GM12878 (cell line): Measurements from ENCODE around the gene TCHP. TPM values are rescaled to one million over a fixed set of nuclear protein-coding genes. Genes with fewer than 3 reads are reported as not detected.

Source experiments
- ATAC-seq: fragments of 200-7000 bp; cut with Tn5 transposase; 3 replicates; pipeline ENCODE4 v1.9.1; 2020; ENCODE audit warnings: mild to moderate bottlenecking, moderate library complexity
- BruUV-seq: library from RNA; stranded (reverse); fragments of 400-500 nt; replicated peaks from 2 replicates; lab custom pipeline; 2021; lab: Mats Ljungman, UMichigan
- CTCF ChIA-PET: fragments of 300-600 bp; sonication (Branson Sonifier 250); formaldehyde crosslinking; extraction: SDS; loops from one replicate; lab custom pipeline; 2021; ENCODE audit warnings: inconsistent platforms; lab: Yijun Ruan, JAX
- POLR2A ChIA-PET: fragments of 350-600 bp; formaldehyde crosslinking; extraction: SDS; loops from one replicate; lab custom pipeline; 2021; ENCODE audit warnings: inconsistent platforms; lab: Charles Lee
- RAD21 ChIA-PET: fragments of 300-600 bp; sonication (Branson Sonifier 250); formaldehyde crosslinking; loops from one replicate; lab custom pipeline; 2023; ENCODE audit warnings: antibody characterized with exemption; ENCODE audit not compliant: unreplicated experiment; lab: Charles Lee
- SMC1A ChIA-PET: fragments of 300-600 bp; sonication (Branson Sonifier 250); formaldehyde crosslinking; loops from one replicate; lab custom pipeline; 2023; ENCODE audit not compliant: unreplicated experiment, uncharacterized antibody; lab: Charles Lee
- DNase-seq: peaks from one replicate; pipeline ENCODE4 v3.0.0-alpha.2; 2011; ENCODE audit warnings: low read depth, low spot score
- FAIRE-seq: peaks from 3 replicates; lab custom pipeline; 2011; peaks lifted over from hg19 to GRCh38; lab: Jason Lieb, UNC
- H2AFZ ChIP-seq: 2 replicates; pipeline ENCODE4 v1.6.0; 2011; ENCODE audit warnings: low read depth, low read length, control low read depth; ENCODE audit not compliant: control insufficient read depth
- H3K27ac ChIP-seq: 2 replicates; pipeline ENCODE4 v1.5.1; 2011; ENCODE audit warnings: control low read depth; ENCODE audit not compliant: control insufficient read depth, insufficient read depth
- H3K27me3 ChIP-seq, 2 experiments: replicated peaks in 1 of 2; 2 replicates each; pipeline versions ENCODE4 v1.6.0 to v1.6.1; 2011; ENCODE audit warnings: low read length in 1 of 2; ENCODE audit not compliant: control insufficient read depth in 2 of 2, insufficient read depth in 2 of 2
- H3K36me3 ChIP-seq, 2 experiments: 2 replicates each; pipeline ENCODE4 v1.5.1; 2011; ENCODE audit warnings: low read length in 1 of 2; ENCODE audit not compliant: control insufficient read depth in 2 of 2, insufficient read depth in 2 of 2
- H3K4me1 ChIP-seq: 2 replicates; pipeline ENCODE4 v1.6.1; 2011; ENCODE audit warnings: mild to moderate bottlenecking, low read length, moderate library complexity, mixed read lengths; ENCODE audit not compliant: control insufficient read depth, insufficient read depth
- H3K4me2 ChIP-seq: 2 replicates; pipeline ENCODE4 v1.6.0; 2011; ENCODE audit warnings: control low read depth; ENCODE audit not compliant: control insufficient read depth, insufficient read depth
- H3K4me3 ChIP-seq: fragments of 200-600 bp; sonication (generic); 2 replicates; pipeline ENCODE4 v1.5.1; 2016
- H3K79me2 ChIP-seq: 2 replicates; pipeline ENCODE4 v1.6.0; 2011; ENCODE audit warnings: low read length; ENCODE audit not compliant: control insufficient read depth, insufficient read depth
- H3K9ac ChIP-seq: 2 replicates; pipeline ENCODE4 v1.8.0; 2011; ENCODE audit warnings: low read length, control low read depth, mixed read lengths; ENCODE audit not compliant: control insufficient read depth, insufficient read depth
- H3K9me3 ChIP-seq: replicated peaks from 3 replicates; pipeline ENCODE4 v1.5.1; 2011; ENCODE audit warnings: mild to moderate bottlenecking, low read length; ENCODE audit not compliant: control insufficient read depth, insufficient read depth
- H4K20me1 ChIP-seq: 2 replicates; pipeline ENCODE4 v1.6.0; 2011; ENCODE audit not compliant: control insufficient read depth, insufficient read depth
- EGR1 ChIP-seq, 2 experiments: IDR thresholded peaks; 1 replicate in 1 of 2; 2 replicates in 1 of 2; pipeline ENCODE4 v1.6.1; 2011 to 2012; ENCODE audit warnings: low read depth in 2 of 2, low read length in 2 of 2, borderline replicate concordance in 1 of 2, mild to moderate bottlenecking in 1 of 2, moderate library complexity in 1 of 2
- MYB ChIP-seq: fragments of 150-350 bp; IDR thresholded peaks from 2 replicates; pipeline ENCODE4 v1.6.1; 2014; ENCODE audit warnings: mild to moderate bottlenecking, low read depth, low read length, borderline replicate concordance
- NR2C1 ChIP-seq: fragments of 450-650 bp; IDR thresholded peaks from 2 replicates; pipeline ENCODE4 v1.6.1; 2017; ENCODE audit warnings: antibody characterized with exemption, mild to moderate bottlenecking, moderate library complexity
- RUNX3 ChIP-seq: IDR thresholded peaks from 2 replicates; pipeline ENCODE4 v1.6.1; 2012; ENCODE audit warnings: low read length, inconsistent platforms
- SPI1 ChIP-seq: IDR thresholded peaks from 2 replicates; pipeline ENCODE4 v1.6.1; 2011; ENCODE audit warnings: low read depth, mild to moderate bottlenecking, low read length, moderate library complexity, borderline replicate concordance; ENCODE audit not compliant: insufficient read depth
- WGBS: methylation state at CpG from one replicate; pipeline ENCODE4 v1.1.6; 2016; ENCODE audit warnings: low lambda C conversion rate; ENCODE audit not compliant: insufficient replicate concordance, insufficient coverage; ENCODE audit errors: missing lambda C conversion rate; 5-methylcytosine and 5-hydroxymethylcytosine counted together
- in situ Hi-C: fragments of 300-500 bp; cut with MboI; formaldehyde crosslinking; loops from 9 replicates; pipeline ENCODE4 v1.14.3; 2018; ENCODE audit warnings: mixed read lengths
- intact Hi-C: fragments of 100-400 bp; cut with micrococcal nuclease; formaldehyde crosslinking; loops from one replicate; pipeline ENCODE4 v1.14.2; 2022; ENCODE audit not compliant: unreplicated experiment
- polyA plus RNA-seq, 11 experiments: library from polyadenylated mRNA; depleted of rRNA in 4 of 11; unstranded in 6 of 11; stranded (reverse) in 5 of 11; fragments of >200 nt; fragmentation: Nextera tagmentation in 4 of 11; fragmentation: Illumina TruSeq in 1 of 11; extraction: Ambion mirVana in 4 of 11; extraction: Trizol in 1 of 11; gene quantifications; 1 replicate in 1 of 11; 2 replicates in 10 of 11; pipeline versions ENCODE4 v1.2.1 to v1.2.3, GENCODE V29; 2011 to 2016; ENCODE audit warnings: inconsistent platforms in 2 of 11, missing spikeins in 2 of 11, low read depth in 1 of 11
- total RNA-seq, 4 experiments: library from RNA; depleted of rRNA in 3 of 4; stranded (reverse); fragments of >200 nt in 3 of 4; fragmentation: Illumina TruSeq in 1 of 4; extraction: Trizol in 1 of 4; gene quantifications; 2 replicates each; pipeline versions ENCODE4 v1.2.1 to v1.2.3, GENCODE V29; 2013 to 2021
- TF ChIP-seq, protein P1 (sequence below): fragments of 450-650 bp; IDR thresholded peaks from 2 replicates; pipeline ENCODE4 v1.6.1; 2016; ENCODE audit warnings: mild to moderate bottlenecking
- TF ChIP-seq, protein P2 (sequence below): IDR thresholded peaks from 2 replicates; pipeline ENCODE4 v1.6.1; 2012; ENCODE audit warnings: low read depth, low read length, improper control_type of control experiment

Gene TCHP
- total and polyA plus RNA-seq, 10 of the 15 experiments (the other 5 are each of a cell fraction or from before 2014, with no cell fraction given): 4.8 to 18.6 (median 15.0) TPM

DNA sequence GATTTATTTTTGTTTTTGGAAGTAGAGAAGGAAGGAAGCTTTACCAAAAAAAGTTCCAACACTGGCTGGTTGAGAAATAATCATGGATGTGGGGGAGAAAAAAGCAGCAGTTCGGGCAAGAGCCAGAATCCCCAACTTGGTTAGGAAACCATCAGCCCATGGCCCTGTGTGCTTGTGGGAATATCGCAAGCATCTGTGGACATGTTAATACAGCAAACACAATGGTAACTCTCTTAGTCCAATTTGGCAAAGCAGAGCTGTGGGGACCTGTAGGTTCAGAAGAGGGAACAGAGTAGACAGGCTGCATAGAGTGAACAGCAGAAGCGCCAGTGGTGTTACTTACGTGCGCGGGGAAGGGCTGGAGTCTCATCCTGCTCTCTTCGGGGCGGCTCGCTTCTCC lies 46.8 kb downstream of the TCHP start:
- no peak for TF ChIP-seq MYB
- TF ChIP-seq, protein P1, sequence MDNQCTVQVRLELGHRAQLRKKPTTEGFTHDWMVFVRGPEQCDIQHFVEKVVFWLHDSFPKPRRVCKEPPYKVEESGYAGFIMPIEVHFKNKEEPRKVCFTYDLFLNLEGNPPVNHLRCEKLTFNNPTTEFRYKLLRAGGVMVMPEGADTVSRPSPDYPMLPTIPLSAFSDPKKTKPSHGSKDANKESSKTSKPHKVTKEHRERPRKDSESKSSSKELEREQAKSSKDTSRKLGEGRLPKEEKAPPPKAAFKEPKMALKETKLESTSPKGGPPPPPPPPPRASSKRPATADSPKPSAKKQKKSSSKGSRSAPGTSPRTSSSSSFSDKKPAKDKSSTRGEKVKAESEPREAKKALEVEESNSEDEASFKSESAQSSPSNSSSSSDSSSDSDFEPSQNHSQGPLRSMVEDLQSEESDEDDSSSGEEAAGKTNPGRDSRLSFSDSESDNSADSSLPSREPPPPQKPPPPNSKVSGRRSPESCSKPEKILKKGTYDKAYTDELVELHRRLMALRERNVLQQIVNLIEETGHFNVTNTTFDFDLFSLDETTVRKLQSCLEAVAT: no peak
- no peak for TF ChIP-seq NR2C1
- TF ChIP-seq, all 136 proteins: peak for 0
- no peak overlapping the region for H3K4me2 ChIP-seq
- DNase-seq: no peak
- no peaks in the 10 kb centered on the region for H3K27me3 ChIP-seq
- no peak for FAIRE-seq
- H3K4me3 ChIP-seq: no peak overlapping the region
- peaks cover 18 to 21% of the 10 kb centered on the region in 2 experiments for H3K36me3 ChIP-seq
- WGBS: 100% methylated on average over 9 of the region's 9 CpGs
- ChIA-PET CTCF (interaction anchor here (1.1 to 1.7 kb wide), 2 partner anchors 14 to 48 kb away, joined by 3 to 4 read pairs; no protein-coding TSS in a partner anchor), POLR2A (interaction anchor here (1.4 kb wide), 1 partner anchor 9 kb away, joined by 3 read pairs; no protein-coding TSS in a partner anchor), SMC1A (interaction anchor here (1.0 kb wide), 2 partner anchors 9 to 49 kb away, joined by 3 read pairs; partner anchors contain the start of gene GIT2), RAD21 (no interaction called here)
- no peak for ATAC-seq
- no peaks in the 10 kb centered on the region for H3K79me2 ChIP-seq
- H3K9ac ChIP-seq: no peak overlapping the region
- no peak overlapping the region for H2AFZ ChIP-seq
- no TSS peak for BruUV-seq
- in situ Hi-C loops (no loop called here), intact Hi-C loops (no loop called here)
- H3K27ac ChIP-seq: no peak overlapping the region
- no peaks in the 10 kb centered on the region for H4K20me1 ChIP-seq
- no peaks in the 10 kb centered on the region for H3K4me1 ChIP-seq
- H3K9me3 ChIP-seq: no peaks in the 10 kb centered on the region

DNA sequence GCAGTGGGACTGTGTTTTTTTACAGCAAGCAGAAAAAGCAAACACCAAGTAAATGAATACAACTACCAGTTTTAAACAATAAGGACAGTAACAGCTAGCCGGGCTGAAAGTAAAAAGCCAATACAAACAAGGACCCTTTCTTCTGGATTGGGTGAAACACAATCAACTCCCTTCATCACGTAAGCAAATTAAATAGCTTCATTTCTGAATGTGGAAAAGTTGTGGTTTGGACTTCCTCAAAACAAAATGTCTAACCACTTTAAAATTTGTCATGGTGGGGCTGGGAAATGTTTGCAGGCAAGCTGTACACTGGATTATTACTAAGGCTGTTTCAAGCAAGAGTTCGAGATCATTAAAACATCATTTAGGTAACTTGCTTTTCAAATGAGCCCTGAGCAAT lies 47.4 kb downstream of the TCHP start:
- ChIA-PET CTCF (interaction anchor here (1.1 to 1.7 kb wide), 3 partner anchors 13 to 49 kb away, joined by 3 to 4 read pairs (median 3); no protein-coding TSS in a partner anchor), POLR2A (interaction anchor here (0.7 to 1.4 kb wide), 2 partner anchors 9 to 31 kb away, joined by 3 to 5 read pairs; no protein-coding TSS in a partner anchor)
- no peaks in the 10 kb centered on the region for H4K20me1 ChIP-seq
- intact Hi-C loops: no loop called here
- 27% methylated on average over 3 of the region's 3 CpGs for WGBS
- DNase-seq: no peak
- no peak overlapping the region for H3K4me2 ChIP-seq
- TF ChIP-seq, protein P2, sequence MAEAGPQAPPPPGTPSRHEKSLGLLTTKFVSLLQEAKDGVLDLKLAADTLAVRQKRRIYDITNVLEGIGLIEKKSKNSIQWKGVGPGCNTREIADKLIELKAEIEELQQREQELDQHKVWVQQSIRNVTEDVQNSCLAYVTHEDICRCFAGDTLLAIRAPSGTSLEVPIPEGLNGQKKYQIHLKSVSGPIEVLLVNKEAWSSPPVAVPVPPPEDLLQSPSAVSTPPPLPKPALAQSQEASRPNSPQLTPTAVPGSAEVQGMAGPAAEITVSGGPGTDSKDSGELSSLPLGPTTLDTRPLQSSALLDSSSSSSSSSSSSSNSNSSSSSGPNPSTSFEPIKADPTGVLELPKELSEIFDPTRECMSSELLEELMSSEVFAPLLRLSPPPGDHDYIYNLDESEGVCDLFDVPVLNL: no peak
- TF ChIP-seq EGR1 (IDR thresholded peaks at IDR 0.05; ENCODE audit: borderline replicate concordance in 1 of 2, low read depth in 2 of 2, low read length in 2 of 2): no peak
- TF ChIP-seq SPI1: peak; percentile 50; the same call in 1 of the 2 replicates
- TF ChIP-seq RUNX3: peak; percentile 19; the same call in 1 of the 2 replicates
- TF ChIP-seq, all 136 proteins: peak for 2
- in situ Hi-C loops: no loop called here
- Histone ChIP-seq H3K36me3 (peaks cover 22 to 27% of the 10 kb centered on the region in 2 experiments), H3K9me3 (no peaks in the 10 kb centered on the region), H3K27ac (peak overlapping the region; percentile 25; the same call in 1 of the 2 replicates), H3K4me3 (no peak overlapping the region), H3K9ac (no peak overlapping the region), H3K27me3 (no peaks in the 10 kb centered on the region), H2AFZ (no peak overlapping the region), H3K4me1 (peaks cover 3% of the 10 kb centered on the region; the same call in 1 of the 2 replicates), H3K79me2 (no peaks in the 10 kb centered on the region)
- SMC1A ChIA-PET: interaction anchor here (1.0 to 1.2 kb wide), 3 partner anchors 9 to 64 kb away, joined by 3 read pairs; partner anchors contain the start of gene GIT2
- FAIRE-seq: no peak
- no TSS peak for BruUV-seq
- RAD21 ChIA-PET: no interaction called here
- no peak for ATAC-seq
